ENCODE results near the gene TMEM74B. TPM values are rescaled to one million over a fixed set of nuclear protein-coding genes. Genes with fewer than 3 reads are reported as not detected.

Gene TMEM74B
- polyA plus RNA-seq, 1 experiment = not detected

GRCh38 chr20:1209447-1210387 lies 24.9 kb upstream of the TMEM74B start:
- no peak for DNase-seq (ENCODE audit: low read depth, low spot score)
- POLR2A ChIA-PET = no interaction called here
- CTCF ChIA-PET = interaction anchor here (0.5 to 1.7 kb wide), 7 partner anchors 38 to 394 kb away, joined by 3 to 8 read pairs (median 4); no protein-coding TSS in a partner anchor
- peak; percentile 53 for TF ChIP-seq CTCF (IDR thresholded peaks at IDR 0.05; ENCODE audit: low read depth, low read length)
- Histone ChIP-seq H3K27ac (ENCODE audit: low read depth, low read length) (no peak overlapping the region), H3K27me3 (ENCODE audit: control insufficient read depth, insufficient read depth, low read length) (peaks cover 53% of the 10 kb centered on the region), H3K4me3 (ENCODE audit: low read depth, low read length) (no peak overlapping the region), H3K9me3 (ENCODE audit: control insufficient read depth, insufficient read depth, low read length) (no peaks in the 10 kb centered on the region)

- H3K9me3 ChIP-seq (ENCODE audit: control insufficient read depth, insufficient read depth, low read length) = no peaks in the 10 kb centered on the region
- peaks cover 50% of the 10 kb centered on the region for H3K27me3 ChIP-seq (ENCODE audit: control insufficient read depth, insufficient read depth, low read length)
- no peak for TF ChIP-seq CTCF (IDR thresholded peaks at IDR 0.05; ENCODE audit: low read depth, low read length)
- H3K27ac ChIP-seq (ENCODE audit: low read depth, low read length) = no peak overlapping the region
- H3K4me3 ChIP-seq (ENCODE audit: low read depth, low read length) = no peak overlapping the region
- ChIA-PET POLR2A (no interaction called here), CTCF (no interaction called here)
- DNase-seq (ENCODE audit: low read depth, low spot score) = no peak
Observed at GRCh38 chr20:1207293-1207878, 22.6 kb upstream of the TMEM74B start.

- no peak for TF ChIP-seq CTCF (IDR thresholded peaks at IDR 0.05; ENCODE audit: low read depth, low read length)
- peaks cover 49% of the 10 kb centered on the region for H3K27me3 ChIP-seq (ENCODE audit: control insufficient read depth, insufficient read depth, low read length)
- CTCF ChIA-PET = interaction anchor here (0.5 to 0.6 kb wide), 3 partner anchors 17 to 333 kb away, joined by 3 read pairs; no protein-coding TSS in a partner anchor
- H3K9me3 ChIP-seq (ENCODE audit: control insufficient read depth, insufficient read depth, low read length) = no peaks in the 10 kb centered on the region
- POLR2A ChIA-PET = interaction anchor here (0.5 kb wide), 1 partner anchor 377 kb away, joined by 6 read pairs; no protein-coding TSS in a partner anchor
- no peak for DNase-seq (ENCODE audit: low read depth, low spot score)
- H3K27ac ChIP-seq (ENCODE audit: low read depth, low read length) = no peak overlapping the region
- no peak overlapping the region for H3K4me3 ChIP-seq (ENCODE audit: low read depth, low read length)
Observed at GRCh38 chr20:1206366-1207148, 21.8 kb upstream of the TMEM74B start.

GRCh38 chr20:1205802-1206201 lies 21.0 kb upstream of the TMEM74B start:
- no peak for DNase-seq (ENCODE audit: low read depth, low spot score)
- no peak for TF ChIP-seq CTCF (IDR thresholded peaks at IDR 0.05; ENCODE audit: low read depth, low read length)
- H3K27ac ChIP-seq (ENCODE audit: low read depth, low read length) = no peak overlapping the region
- H3K4me3 ChIP-seq (ENCODE audit: low read depth, low read length) = no peak overlapping the region
- no peaks in the 10 kb centered on the region for H3K9me3 ChIP-seq (ENCODE audit: control insufficient read depth, insufficient read depth, low read length)
- CTCF ChIA-PET = interaction anchor here (0.6 to 1.2 kb wide), 3 partner anchors 16 to 334 kb away, joined by 3 read pairs; no protein-coding TSS in a partner anchor
- H3K27me3 ChIP-seq (ENCODE audit: control insufficient read depth, insufficient read depth, low read length) = peaks cover 54% of the 10 kb centered on the region
- POLR2A ChIA-PET = interaction anchor here (0.5 kb wide), 1 partner anchor 376 kb away, joined by 6 read pairs; no protein-coding TSS in a partner anchor
